ENCODE results near the gene CACNA1I.

CACNA1I gene

GRCh38 chr22:39655831-39656230, 85.3 kb downstream of the CACNA1I start:
- peaks cover 15% of the 10 kb centered on the region for H3K27me3 ChIP-seq (ENCODE audit: insufficient read depth, low read length)
- no peak overlapping the region for H3K27ac ChIP-seq (ENCODE audit: low read depth, low read length)
- WGBS, result 95% methylated on average over 15 of the region's 15 CpGs
- no peaks in the 10 kb centered on the region for H3K9me3 ChIP-seq (ENCODE audit: insufficient read depth, low read depth, low read length)
- no peak overlapping the region for H3K4me3 ChIP-seq (ENCODE audit: low read length)
- H3K4me1 ChIP-seq (ENCODE audit: insufficient read depth, low read length), result no peaks in the 10 kb centered on the region
- no peaks in the 10 kb centered on the region for H3K36me3 ChIP-seq (ENCODE audit: insufficient read depth, low read length)
- no peak overlapping the region for H3K9ac ChIP-seq (ENCODE audit: low read depth, low read length)

GRCh38 chr22:39656495-39657490, 86.2 kb downstream of the CACNA1I start:
- no peak overlapping the region for H3K27ac ChIP-seq (ENCODE audit: low read depth, low read length)
- no peaks in the 10 kb centered on the region for H3K9me3 ChIP-seq (ENCODE audit: insufficient read depth, low read depth, low read length)
- WGBS, result 86% methylated on average over 17 of the region's 17 CpGs
- no peak overlapping the region for H3K9ac ChIP-seq (ENCODE audit: low read depth, low read length)
- peaks cover 24% of the 10 kb centered on the region for H3K27me3 ChIP-seq (ENCODE audit: insufficient read depth, low read length)
- H3K4me1 ChIP-seq (ENCODE audit: insufficient read depth, low read length), result no peaks in the 10 kb centered on the region
- H3K36me3 ChIP-seq (ENCODE audit: insufficient read depth, low read length), result no peaks in the 10 kb centered on the region
- no peak overlapping the region for H3K4me3 ChIP-seq (ENCODE audit: low read length)

- Histone ChIP-seq H3K4me1 (ENCODE audit: insufficient read depth, low read length) (no peaks in the 10 kb centered on the region), H3K36me3 (ENCODE audit: insufficient read depth, low read length) (no peaks in the 10 kb centered on the region), H3K4me3 (ENCODE audit: low read length) (no peak overlapping the region), H3K9me3 (ENCODE audit: insufficient read depth, low read depth, low read length) (no peaks in the 10 kb centered on the region), H3K27ac (ENCODE audit: low read depth, low read length) (no peak overlapping the region), H3K27me3 (ENCODE audit: insufficient read depth, low read length) (peaks cover 40% of the 10 kb centered on the region), H3K9ac (ENCODE audit: low read depth, low read length) (no peak overlapping the region)
- WGBS, result 90% methylated on average over 10 of the region's 10 CpGs
Observed at GRCh38 chr22:39658367-39658766, 87.8 kb downstream of the CACNA1I start.

- WGBS, result 89% methylated on average over 18 of the region's 18 CpGs
- Histone ChIP-seq H3K27ac (ENCODE audit: low read depth, low read length) (no peak overlapping the region), H3K9me3 (ENCODE audit: insufficient read depth, low read depth, low read length) (no peaks in the 10 kb centered on the region), H3K4me1 (ENCODE audit: insufficient read depth, low read length) (peaks cover 2% of the 10 kb centered on the region; the same call in 1 of the 2 replicates), H3K27me3 (ENCODE audit: insufficient read depth, low read length) (peaks cover 46% of the 10 kb centered on the region), H3K36me3 (ENCODE audit: insufficient read depth, low read length) (no peaks in the 10 kb centered on the region), H3K4me3 (ENCODE audit: low read length) (no peak overlapping the region), H3K9ac (ENCODE audit: low read depth, low read length) (no peak overlapping the region)
Observed at GRCh38 chr22:39658806-39659463, 88.4 kb downstream of the CACNA1I start.

GRCh38 chr22:39661501-39661841, 90.9 kb downstream of the CACNA1I start:
- Histone ChIP-seq H3K4me3 (ENCODE audit: low read length) (peak overlapping the region; percentile 62), H3K27me3 (ENCODE audit: insufficient read depth, low read length) (peaks cover 52% of the 10 kb centered on the region)
- 52% methylated on average over 1 of the region's 1 CpG for WGBS

GRCh38 chr22:39661842-39662685, 91.5 kb downstream of the CACNA1I start:
- Histone ChIP-seq H3K4me1 (ENCODE audit: insufficient read depth, low read length) (peaks cover 6% of the 10 kb centered on the region; the same call in 1 of the 2 replicates), H3K27me3 (ENCODE audit: insufficient read depth, low read length) (peaks cover 52% of the 10 kb centered on the region), H3K36me3 (ENCODE audit: insufficient read depth, low read length) (no peaks in the 10 kb centered on the region), H3K27ac (ENCODE audit: low read depth, low read length) (no peak overlapping the region), H3K9me3 (ENCODE audit: insufficient read depth, low read depth, low read length) (no peaks in the 10 kb centered on the region), H3K9ac (ENCODE audit: low read depth, low read length) (peak overlapping the region; percentile 30; the same call in 1 of the 2 replicates), H3K4me3 (ENCODE audit: low read length) (peak overlapping the region; percentile 62)
- 4% methylated on average over 77 of the region's 77 CpGs for WGBS

More at GRCh38 chr22:39661501-39661841, 90.9 kb downstream of the CACNA1I start:
- peaks cover 6% of the 10 kb centered on the region; the same call in 1 of the 2 replicates for H3K4me1 ChIP-seq (ENCODE audit: insufficient read depth, low read length)
- no peak overlapping the region for H3K27ac ChIP-seq (ENCODE audit: low read depth, low read length)
- no peaks in the 10 kb centered on the region for H3K9me3 ChIP-seq (ENCODE audit: insufficient read depth, low read depth, low read length)
- H3K36me3 ChIP-seq (ENCODE audit: insufficient read depth, low read length), result no peaks in the 10 kb centered on the region
- no peak overlapping the region for H3K9ac ChIP-seq (ENCODE audit: low read depth, low read length)

- Histone ChIP-seq H3K9me3 (ENCODE audit: insufficient read depth, low read depth, low read length) (no peaks in the 10 kb centered on the region), H3K4me3 (ENCODE audit: low read length) (peak overlapping the region; percentile 62), H3K4me1 (ENCODE audit: insufficient read depth, low read length) (peaks cover 6% of the 10 kb centered on the region; the same call in 1 of the 2 replicates), H3K27ac (ENCODE audit: low read depth, low read length) (no peak overlapping the region), H3K9ac (ENCODE audit: low read depth, low read length) (no peak overlapping the region), H3K36me3 (ENCODE audit: insufficient read depth, low read length) (no peaks in the 10 kb centered on the region), H3K27me3 (ENCODE audit: insufficient read depth, low read length) (peaks cover 52% of the 10 kb centered on the region)
- WGBS, result 14% methylated on average over 26 of the region's 26 CpGs
Observed at GRCh38 chr22:39662686-39663052, 92.1 kb downstream of the CACNA1I start.

GRCh38 chr22:39663751-39664150, 93.2 kb downstream of the CACNA1I start:
- Histone ChIP-seq H3K4me1 (ENCODE audit: insufficient read depth, low read length) (peaks cover 6% of the 10 kb centered on the region; the same call in 1 of the 2 replicates), H3K27me3 (ENCODE audit: insufficient read depth, low read length) (peaks cover 52% of the 10 kb centered on the region), H3K9me3 (ENCODE audit: insufficient read depth, low read depth, low read length) (no peaks in the 10 kb centered on the region), H3K9ac (ENCODE audit: low read depth, low read length) (no peak overlapping the region), H3K27ac (ENCODE audit: low read depth, low read length) (no peak overlapping the region), H3K36me3 (ENCODE audit: insufficient read depth, low read length) (no peaks in the 10 kb centered on the region), H3K4me3 (ENCODE audit: low read length) (peak overlapping the region; percentile 46)
- WGBS, result 35% methylated on average over 22 of the region's 22 CpGs

- peak overlapping the region; percentile 63 for H3K4me3 ChIP-seq (ENCODE audit: low read length)
- no peak overlapping the region; the same call in 1 of the 2 replicates for H3K27ac ChIP-seq (ENCODE audit: low read depth, low read length)
- H3K27me3 ChIP-seq (ENCODE audit: insufficient read depth, low read length), result peaks cover 52% of the 10 kb centered on the region
- H3K9ac ChIP-seq (ENCODE audit: low read depth, low read length), result peak overlapping the region; percentile 39; the same call in 1 of the 2 replicates
- H3K4me1 ChIP-seq (ENCODE audit: insufficient read depth, low read length), result peaks cover 6% of the 10 kb centered on the region; the same call in 1 of the 2 replicates
- H3K9me3 ChIP-seq (ENCODE audit: insufficient read depth, low read depth, low read length), result no peaks in the 10 kb centered on the region
- H3K36me3 ChIP-seq (ENCODE audit: insufficient read depth, low read length), result no peaks in the 10 kb centered on the region
- WGBS, result 8% methylated on average over 43 of the region's 44 CpGs
Observed at GRCh38 chr22:39664485-39665200, 94.1 kb downstream of the CACNA1I start.

- H3K9me3 ChIP-seq (ENCODE audit: insufficient read depth, low read depth, low read length), result no peaks in the 10 kb centered on the region
- H3K4me3 ChIP-seq (ENCODE audit: low read length), result peak overlapping the region; percentile 63; the same call in 1 of the 2 replicates
- H3K4me1 ChIP-seq (ENCODE audit: insufficient read depth, low read length), result peaks cover 6% of the 10 kb centered on the region; the same call in 1 of the 2 replicates
- WGBS, result 82% methylated on average over 8 of the region's 8 CpGs
- peaks cover 46% of the 10 kb centered on the region for H3K27me3 ChIP-seq (ENCODE audit: insufficient read depth, low read length)
- no peaks in the 10 kb centered on the region for H3K36me3 ChIP-seq (ENCODE audit: insufficient read depth, low read length)
- no peak overlapping the region for H3K27ac ChIP-seq (ENCODE audit: low read depth, low read length)
- no peak overlapping the region for H3K9ac ChIP-seq (ENCODE audit: low read depth, low read length)
Observed at GRCh38 chr22:39665229-39665628, 94.7 kb downstream of the CACNA1I start.
